ENCODE data around the gene DHODH.
"Not testable (repeated sequence)": the region's sequence is repeated elsewhere in the genome, so short reads cannot be mapped to it uniquely, and the experiment has no call there.

DHODH gene

GRCh38 chr16:71995038-71995437 lies 13.5 kb upstream of the DHODH start:
- DNase-seq, result no peak
- no peak for TF ChIP-seq GATA1 (IDR thresholded peaks at IDR 0.05; ENCODE audit: low read depth, low read length)

GRCh38 chr16:71997578-71997977 lies 11.0 kb upstream of the DHODH start:
- not testable (repeated sequence) for DNase-seq

DNA sequence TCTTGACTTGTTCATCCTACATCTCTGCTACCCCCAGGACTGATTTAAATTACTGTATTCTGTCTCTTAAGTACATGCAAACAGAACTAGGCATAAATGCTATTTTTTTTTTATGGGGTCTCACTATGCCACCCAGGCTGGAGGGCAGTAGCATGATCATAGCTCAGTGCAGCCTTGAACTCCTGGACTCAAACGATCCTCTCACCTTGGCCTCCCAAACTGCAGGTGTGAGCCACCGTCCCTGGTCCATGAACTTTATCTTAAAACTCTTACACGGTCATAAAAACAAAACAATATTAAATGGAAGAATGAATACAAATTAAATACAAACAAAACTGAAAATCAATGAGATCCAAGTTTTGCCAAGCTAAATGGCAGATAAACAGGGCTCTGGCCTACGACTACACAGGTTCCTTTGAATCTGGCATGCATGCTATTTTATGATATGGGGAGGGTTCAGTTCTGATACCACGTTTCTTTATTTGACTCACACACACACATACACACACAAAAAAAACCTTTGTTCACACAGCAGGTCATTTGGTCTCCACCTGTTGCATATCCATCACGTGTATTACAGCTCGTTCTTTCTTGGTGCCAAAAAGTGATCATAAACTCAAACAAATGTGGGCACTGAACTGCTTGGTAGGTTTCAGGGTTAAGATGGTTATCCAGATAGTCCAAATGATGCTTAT lies 7.2 kb upstream of the DHODH start:
- TF ChIP-seq GATA1 (IDR thresholded peaks at IDR 0.05; ENCODE audit: low read depth, low read length), result no peak
- no peak for TF ChIP-seq POLR2A (IDR thresholded peaks at IDR 0.05; ENCODE audit: low read length)
- DNase-seq, result no peak

- TF ChIP-seq POLR2A (IDR thresholded peaks at IDR 0.05; ENCODE audit: low read length) (no peak), GATA1 (IDR thresholded peaks at IDR 0.05; ENCODE audit: low read depth, low read length) (no peak)
- DNase-seq, result no peak
Measured at GRCh38 chr16:72002619-72003018, 5.9 kb upstream of the DHODH start.

DNA sequence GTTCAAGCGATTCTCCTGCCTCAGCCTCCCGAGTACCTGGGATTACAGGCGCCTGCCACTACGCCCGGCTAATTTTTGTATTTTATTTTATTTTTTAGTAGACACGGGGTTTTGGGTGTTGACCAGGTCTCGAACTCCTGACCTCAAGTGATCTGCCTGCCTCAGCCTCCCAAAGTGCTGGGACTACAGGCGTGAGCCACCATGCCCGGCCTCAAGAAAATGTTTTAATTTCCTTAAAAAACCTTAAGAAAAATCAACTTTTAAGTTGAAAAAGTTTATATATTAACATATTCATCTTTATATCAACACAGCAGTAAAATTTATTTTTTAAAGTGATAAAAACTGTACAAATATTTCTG lies 500 bp upstream of the DHODH start:
- DNase-seq, result not testable (repeated sequence)

GRCh38 chr16:72009779-72010178 lies 1.2 kb downstream of the DHODH start:
- DNase-seq, result no peak
- no peak for TF ChIP-seq POLR2A (IDR thresholded peaks at IDR 0.05; ENCODE audit: low read length)

GRCh38 chr16:72012607-72013006 lies 4.1 kb downstream of the DHODH start:
- DNase-seq, result peak; percentile 45 to 51
- TF ChIP-seq POLR2A (IDR thresholded peaks at IDR 0.05; ENCODE audit: low read length) (peak; percentile 24), GATA1 (IDR thresholded peaks at IDR 0.05; ENCODE audit: low read depth, low read length) (no peak)

DNA sequence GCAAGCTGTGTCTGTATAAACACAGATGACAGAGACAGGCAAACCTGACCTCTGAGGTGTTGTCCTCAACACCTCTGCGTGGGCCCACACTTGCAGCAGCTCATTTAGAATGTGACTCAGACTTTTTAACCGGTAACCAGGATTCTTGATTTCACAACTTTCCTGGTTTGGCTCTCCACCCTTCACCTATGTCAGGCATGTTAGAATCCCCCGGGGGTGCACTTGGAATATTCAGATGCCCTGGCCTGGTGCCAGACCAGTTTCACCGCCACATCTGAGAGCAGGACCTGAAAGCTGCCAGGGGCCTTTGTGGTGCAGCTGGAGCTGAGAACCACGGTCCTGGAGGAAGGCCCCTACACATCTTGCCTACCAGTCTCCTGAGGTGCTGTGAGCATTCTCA lies 4.8 kb downstream of the DHODH start:
- peak; percentile 48 to 62 for DNase-seq
- TF ChIP-seq POLR2A (IDR thresholded peaks at IDR 0.05; ENCODE audit: low read length), result no peak
- no peak for TF ChIP-seq GATA1 (IDR thresholded peaks at IDR 0.05; ENCODE audit: low read depth, low read length)

DNA sequence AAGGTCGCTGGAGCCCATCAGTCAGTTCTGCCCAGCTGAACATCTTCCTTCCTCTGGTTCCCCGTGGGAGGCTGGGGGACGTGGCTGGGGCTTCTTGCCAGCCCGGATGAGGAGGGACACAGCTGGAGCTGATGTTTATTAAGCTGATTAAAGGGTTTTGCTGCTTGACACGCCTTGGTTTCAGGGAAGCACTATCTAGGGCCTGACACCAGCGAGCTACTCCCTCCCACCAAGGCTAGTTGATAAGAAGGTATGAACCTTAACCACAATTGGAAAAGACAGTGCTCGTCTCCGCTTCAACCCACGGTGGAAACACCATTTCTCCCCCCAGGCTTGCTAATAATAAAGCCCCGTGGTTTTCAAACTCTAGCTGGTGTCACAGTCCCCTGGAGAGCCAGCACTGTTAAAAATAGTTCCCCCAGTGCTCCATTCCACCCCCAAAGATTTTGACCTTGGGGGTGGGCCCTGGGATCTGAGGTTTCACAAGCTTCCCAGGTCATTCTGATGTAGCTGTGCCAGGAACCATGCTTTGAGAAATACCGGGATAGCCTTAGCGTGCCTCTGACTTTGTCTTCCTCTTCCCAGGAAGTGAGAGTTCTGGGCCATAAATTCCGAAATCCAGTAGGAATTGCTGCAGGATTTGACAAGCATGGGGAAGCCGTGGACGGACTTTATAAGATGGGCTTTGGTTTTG lies 5.5 kb downstream of the DHODH start:
- TF ChIP-seq POLR2A (IDR thresholded peaks at IDR 0.05; ENCODE audit: low read length), result peak; percentile 95
- no peak for TF ChIP-seq GATA1 (IDR thresholded peaks at IDR 0.05; ENCODE audit: low read depth, low read length)

GRCh38 chr16:72014675-72015074 lies 6.1 kb downstream of the DHODH start:
- TF ChIP-seq GATA1 (IDR thresholded peaks at IDR 0.05; ENCODE audit: low read depth, low read length) (no peak), POLR2A (IDR thresholded peaks at IDR 0.05; ENCODE audit: low read length) (no peak)
- DNase-seq, result no peak

More for the DNA sequence above, 5.5 kb downstream of the DHODH start:
- DNase-seq, result peak; percentile 88 to 94

GRCh38 chr16:72015124-72015523 lies 6.6 kb downstream of the DHODH start:
- DNase-seq, result no peak
- TF ChIP-seq GATA1 (IDR thresholded peaks at IDR 0.05; ENCODE audit: low read depth, low read length) (no peak), POLR2A (IDR thresholded peaks at IDR 0.05; ENCODE audit: low read length) (no peak)

DNA sequence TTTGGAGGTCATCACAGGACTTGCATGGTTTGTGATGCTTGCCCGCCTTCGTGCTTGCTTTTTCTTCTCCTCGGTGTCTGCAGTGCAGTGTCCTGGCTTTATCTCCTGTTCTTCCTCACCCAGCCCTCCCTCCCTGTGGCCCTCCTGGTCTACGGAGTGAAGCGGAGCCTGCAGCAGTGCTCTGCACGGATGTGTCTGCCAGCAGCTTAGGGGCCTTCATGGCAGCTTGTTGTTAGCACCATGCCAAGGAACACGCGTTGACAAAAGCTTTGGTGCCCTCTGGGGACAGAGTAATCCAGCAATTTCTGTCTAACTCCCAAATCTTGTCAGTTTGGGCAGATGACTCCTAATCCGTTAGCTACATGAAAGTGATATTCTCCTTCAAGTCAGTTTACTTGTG lies 9.9 kb downstream of the DHODH start:
- no peak for DNase-seq
- TF ChIP-seq GATA1 (IDR thresholded peaks at IDR 0.05; ENCODE audit: low read depth, low read length) (no peak), POLR2A (IDR thresholded peaks at IDR 0.05; ENCODE audit: low read length) (no peak)

- TF ChIP-seq GATA1 (IDR thresholded peaks at IDR 0.05; ENCODE audit: low read depth, low read length), result no peak
Measured at GRCh38 chr16:72021043-72021442, 12.5 kb downstream of the DHODH start.

GRCh38 chr16:72022127-72022526 lies 13.6 kb downstream of the DHODH start:
- TF ChIP-seq POLR2A (IDR thresholded peaks at IDR 0.05; ENCODE audit: low read length), result no peak
- TF ChIP-seq GATA1 (IDR thresholded peaks at IDR 0.05; ENCODE audit: low read depth, low read length), result no peak

More at GRCh38 chr16:72021043-72021442, 12.5 kb downstream of the DHODH start:
- DNase-seq, result no peak

GRCh38 chr16:72023962-72024361 lies 15.4 kb downstream of the DHODH start:
- no peak for TF ChIP-seq GATA1 (IDR thresholded peaks at IDR 0.05; ENCODE audit: low read depth, low read length)
- no peak for TF ChIP-seq POLR2A (IDR thresholded peaks at IDR 0.05; ENCODE audit: low read length)
- no peak for DNase-seq

More at GRCh38 chr16:72022127-72022526, 13.6 kb downstream of the DHODH start:
- DNase-seq, result no peak

Measured in erythroblast (primary cell).